Forelimb muscle (tissue), 1 donor: ENCODE results near the gene SLC39A3. TPM values are rescaled to one million over a fixed set of nuclear protein-coding genes. Genes with fewer than 3 reads are reported as not detected.
A peak's percentile ranks its signal among the peaks of the same experiment; 100 is the strongest.

ENCODE experiments used
- DNase-seq: peaks from one replicate; pipeline ENCODE4 v3.0.0-alpha.2; 2013; ENCODE audit warnings: low read depth
- polyA plus RNA-seq: library from polyadenylated mRNA; unstranded; fragments of 120-200 nt; gene quantifications from one replicate; pipeline ENCODE4 v1.2.1, GENCODE V29; 2013; ENCODE audit not compliant: insufficient read length

SLC39A3 gene
- polyA plus RNA-seq, result 13.4 TPM

GRCh38 chr19:2739602-2740313 lies at the start of gene SLC39A3:
Gene SLC39A3 (minus strand): TSS chr19:2740017. CDS start chr19:2737257, 2,760 bp downstream.
- peak; percentile 98 for DNase-seq

GRCh38 chr19:2788237-2788636 lies 48.4 kb upstream of the SLC39A3 start:
- DNase-seq, result no peak

- DNase-seq, result no peak
Observed at GRCh38 chr19:2787115-2787514, 47.3 kb upstream of the SLC39A3 start.

GRCh38 chr19:2785244-2785997 lies 45.6 kb upstream of the SLC39A3 start, which contains the start of gene THOP1:
Gene THOP1 (plus strand): TSS chr19:2785503. CDS start chr19:2785663, 160 bp downstream.
- peak; percentile 98 for DNase-seq

GRCh38 chr19:2783781-2784145 lies 43.9 kb upstream of the SLC39A3 start:
- no peak for DNase-seq

- peak; percentile 95 for DNase-seq
Observed at GRCh38 chr19:2782936-2783780, 43.3 kb upstream of the SLC39A3 start, which contains the start of gene SGTA. Gene SGTA (minus strand): TSS chr19:2783273. CDS start chr19:2769068, 14,205 bp downstream.

- DNase-seq, result no peak
Observed at GRCh38 chr19:2782329-2782935, 42.6 kb upstream of the SLC39A3 start.

GRCh38 chr19:2780284-2780683 lies 40.5 kb upstream of the SLC39A3 start:
- no peak for DNase-seq

- no peak for DNase-seq
Observed at GRCh38 chr19:2779121-2779740, 39.4 kb upstream of the SLC39A3 start.

- no peak for DNase-seq
Observed at GRCh38 chr19:2777952-2778683, 38.3 kb upstream of the SLC39A3 start.

GRCh38 chr19:2775556-2776430 lies 36.0 kb upstream of the SLC39A3 start:
- no peak for DNase-seq

GRCh38 chr19:2774953-2775555 lies 35.2 kb upstream of the SLC39A3 start:
- DNase-seq, result no peak

- DNase-seq, result no peak
Observed at GRCh38 chr19:2774083-2774679, 34.4 kb upstream of the SLC39A3 start.

- no peak for DNase-seq
Observed at GRCh38 chr19:2771786-2772674, 32.2 kb upstream of the SLC39A3 start.

GRCh38 chr19:2770055-2771013 lies 30.5 kb upstream of the SLC39A3 start:
- DNase-seq, result peak; percentile 67

- DNase-seq, result no peak
Observed at GRCh38 chr19:2769218-2769617, 29.4 kb upstream of the SLC39A3 start.
